ENCODE results near the gene SECTM1. TPM values are rescaled to one million over a fixed set of nuclear protein-coding genes. Genes with fewer than 3 reads are reported as not detected.
A peak's percentile ranks its signal among the peaks of the same experiment; 100 is the strongest.

SECTM1 gene
- total RNA-seq, 1 donor from 2014 or later: 4.3 TPM

DNA sequence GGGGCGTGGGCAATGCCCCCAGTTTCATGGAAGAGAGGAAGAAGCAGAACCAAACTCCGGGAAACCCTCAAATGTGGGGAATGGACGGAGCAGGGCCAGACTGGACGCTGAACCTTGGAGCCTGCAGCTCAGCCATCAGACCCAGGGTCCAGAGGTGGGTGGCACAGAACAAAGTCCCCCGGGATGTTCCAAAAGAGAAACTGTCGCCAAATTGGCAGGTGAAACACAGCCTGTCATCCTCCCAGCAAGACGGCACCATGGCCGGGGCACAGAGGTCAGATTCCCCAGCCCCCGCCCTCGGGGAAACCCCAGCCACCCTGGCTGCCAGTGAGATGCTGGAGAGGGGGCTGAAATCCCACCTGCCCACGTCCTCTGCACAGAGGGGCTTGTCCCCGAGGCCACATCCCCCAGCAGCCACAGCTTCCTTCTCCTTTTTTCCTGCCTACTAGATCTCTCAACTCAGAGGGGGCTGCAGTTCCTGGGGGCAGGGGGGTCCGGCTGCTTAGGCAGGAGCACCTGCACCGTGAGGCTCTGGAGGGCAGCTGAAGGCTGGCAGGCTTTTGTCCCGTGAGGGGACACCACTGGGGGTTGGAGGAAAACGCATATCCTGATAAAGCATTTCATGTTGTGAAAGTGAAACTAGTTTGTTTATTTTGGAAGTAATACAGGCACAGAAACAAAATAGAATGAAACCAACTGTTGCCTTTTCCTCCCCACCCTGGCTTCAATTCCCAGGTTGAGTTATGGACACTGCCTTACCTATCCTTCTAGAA lies 1.2 kb upstream of the SECTM1 start:
- ATAC-seq (ENCODE audit: poor library complexity) (peak; percentile 6), DNase-seq (no peak)
- intact Hi-C loops (cut with DNase I): no loop called here

DNA sequence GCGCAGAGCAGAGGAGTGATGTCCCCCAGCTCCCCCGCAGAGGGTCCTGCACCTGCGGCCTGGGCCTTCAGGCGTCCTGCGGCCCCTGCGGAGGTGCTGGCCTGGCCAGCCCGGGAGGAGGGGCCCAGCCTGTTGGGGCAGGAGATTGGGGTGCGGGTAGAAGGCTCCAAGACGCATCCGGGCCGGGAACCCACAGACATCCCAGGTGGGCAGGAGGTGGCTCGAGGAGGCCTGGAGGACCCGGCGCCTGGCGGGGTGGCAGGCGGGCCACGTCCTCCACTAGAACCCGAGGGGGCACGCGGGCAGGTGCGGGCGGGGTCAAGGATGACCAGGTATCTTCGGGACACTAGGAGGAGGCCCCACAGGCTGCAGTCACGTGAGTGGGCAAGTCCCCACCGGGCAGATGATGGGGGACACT lies 647 bp upstream of the SECTM1 start:
- no peak for ATAC-seq (ENCODE audit: poor library complexity)
- intact Hi-C loops (cut with DNase I): no loop called here
- no peak for DNase-seq

DNA sequence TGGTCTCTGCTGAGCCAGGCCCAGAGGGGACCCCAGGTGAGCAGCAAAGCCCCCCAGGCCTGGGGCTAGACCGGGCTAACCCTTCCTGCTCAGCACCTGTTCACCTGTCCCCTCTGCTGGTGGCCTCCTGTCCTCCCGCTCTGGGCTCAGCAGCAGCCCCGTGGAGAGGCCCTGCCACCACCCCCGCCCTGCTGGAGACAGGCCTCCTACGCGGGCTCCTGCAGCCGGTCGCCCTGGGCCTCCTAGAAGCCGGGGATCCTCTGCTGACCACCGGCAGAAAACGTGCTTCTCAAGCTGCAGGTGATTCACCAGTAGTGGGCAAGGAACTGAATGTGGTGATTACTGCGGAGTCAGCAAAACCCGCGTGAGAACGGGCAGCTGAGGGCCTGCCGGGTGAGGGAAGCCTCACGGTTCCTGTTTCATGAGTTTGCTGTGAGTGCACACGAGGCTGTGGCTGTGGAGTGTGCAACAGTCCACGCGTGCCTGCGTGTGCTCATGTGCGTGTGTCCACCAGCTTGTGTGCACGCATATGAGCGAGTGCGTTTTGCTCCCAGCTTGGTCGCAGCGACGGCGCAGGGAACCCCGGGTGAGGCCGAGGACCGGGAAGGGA lies 792 bp downstream of the SECTM1 start:
- ATAC-seq (ENCODE audit: poor library complexity): peak; percentile 50
- intact Hi-C loops (cut with DNase I): no loop called here

DNA sequence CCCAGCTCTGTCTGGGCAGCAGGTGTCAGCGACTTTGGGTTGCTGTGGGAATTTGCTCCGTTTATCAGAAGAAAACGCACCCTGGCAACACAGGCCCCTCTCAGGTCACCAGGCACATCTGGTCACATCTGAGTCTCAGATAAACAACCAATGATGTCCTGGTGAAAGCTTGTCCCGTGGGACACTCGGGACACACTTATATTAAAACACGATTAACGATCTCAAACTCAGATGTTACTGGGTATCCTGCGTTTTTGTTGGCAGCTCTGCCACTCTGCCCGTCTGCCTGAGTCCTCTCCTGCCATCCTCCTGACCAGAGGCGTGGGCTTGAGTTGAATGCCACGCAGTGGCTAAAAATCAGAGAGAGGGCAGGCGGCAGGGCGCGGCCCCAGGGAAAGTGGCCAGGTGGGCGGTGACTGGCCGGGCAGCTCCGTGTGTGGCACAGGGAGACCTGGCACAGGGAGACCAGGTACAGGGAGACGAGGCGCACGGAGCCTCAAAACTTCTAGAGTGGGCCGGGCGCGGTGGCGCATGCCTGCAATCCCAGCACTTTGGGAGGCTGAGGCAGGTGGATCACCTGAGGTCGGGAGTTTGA lies 2.1 kb downstream of the SECTM1 start:
- DNase-seq (no peak), ATAC-seq (ENCODE audit: poor library complexity) (no peak)
- intact Hi-C loops (cut with DNase I): no loop called here

More for the DNA sequence above, 792 bp downstream of the SECTM1 start:
- DNase-seq: peak; percentile 76

DNA sequence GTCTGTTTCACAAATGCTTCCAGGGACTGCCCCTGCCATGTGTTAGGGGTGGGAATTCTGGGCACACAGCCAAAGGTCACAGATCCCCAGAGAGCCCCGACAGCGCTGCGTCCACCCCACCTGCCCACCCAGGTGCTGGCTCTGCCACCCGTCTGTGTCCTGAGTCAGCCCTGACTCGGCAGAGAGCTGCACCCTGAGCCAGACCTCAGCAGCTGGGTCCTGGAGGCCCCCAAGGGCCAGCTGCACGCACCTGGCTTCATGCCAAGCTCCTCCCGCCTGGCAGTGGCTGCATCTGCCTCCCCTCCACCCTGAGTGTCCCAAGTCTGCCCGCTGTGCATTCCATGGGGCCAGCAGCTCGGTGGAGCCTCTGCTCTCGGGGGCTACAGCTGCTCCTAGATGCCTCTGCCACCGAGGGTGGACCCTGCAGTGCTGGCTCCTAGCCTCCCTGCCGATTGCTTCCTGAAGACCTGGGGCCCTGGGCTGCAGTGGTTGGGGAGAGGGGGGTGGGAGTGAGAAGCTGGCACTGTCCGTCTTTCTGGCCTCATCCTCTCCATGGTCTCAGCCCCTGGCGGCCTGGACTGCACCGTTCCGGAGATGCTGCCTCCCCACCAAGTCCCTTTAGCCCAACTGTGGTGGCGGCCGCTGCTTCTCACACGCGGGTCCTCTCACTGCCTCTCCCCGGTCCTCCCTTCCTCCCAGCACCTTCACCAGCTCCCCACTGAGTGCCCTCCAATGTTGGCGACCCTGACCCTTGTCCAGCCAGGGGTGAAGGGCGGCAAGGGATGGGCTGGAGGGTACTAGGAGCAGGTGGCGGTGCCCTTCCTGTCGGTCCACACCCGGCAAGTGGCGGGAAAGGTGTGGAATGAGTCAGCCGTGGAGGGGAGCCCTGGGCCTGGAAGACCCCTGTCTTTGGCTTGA lies 3.0 kb downstream of the SECTM1 start:
- DNase-seq: no peak
- intact Hi-C loops (cut with DNase I): no loop called here
- no peak for ATAC-seq (ENCODE audit: poor library complexity)

DNA sequence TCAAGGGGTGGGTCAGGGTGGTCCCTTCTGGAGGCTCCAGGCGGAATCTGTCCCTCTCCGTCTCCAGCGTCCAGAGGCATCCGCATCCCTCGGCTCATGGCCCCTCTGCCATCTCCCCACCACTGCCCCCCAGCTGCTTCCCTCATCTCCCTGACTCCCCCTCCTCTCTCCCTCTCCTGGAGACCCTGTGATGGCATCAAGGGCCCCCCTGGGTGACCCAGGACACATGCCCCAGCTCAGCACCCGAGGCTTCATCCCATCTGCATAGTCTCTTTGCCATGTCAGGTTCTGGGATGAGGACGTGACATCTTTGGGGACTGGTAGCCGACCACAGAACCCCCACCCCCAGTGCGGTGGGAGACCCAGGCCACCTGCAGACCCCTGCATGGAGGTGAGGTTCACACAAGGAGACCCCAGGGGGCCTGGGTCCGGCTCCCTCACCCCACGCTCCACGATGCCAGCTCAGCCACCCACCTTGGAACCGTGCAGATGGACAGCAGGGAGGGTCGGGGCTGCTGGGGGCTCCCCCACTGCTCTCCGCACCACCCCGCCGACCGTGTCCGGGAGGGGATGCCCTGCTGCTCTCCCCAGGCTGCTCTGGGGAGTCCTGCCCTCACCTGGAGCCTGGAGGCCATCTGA lies 3.8 kb downstream of the SECTM1 start:
- intact Hi-C loops (cut with DNase I): no loop called here
- no peak for ATAC-seq (ENCODE audit: poor library complexity)
- DNase-seq: no peak

DNA sequence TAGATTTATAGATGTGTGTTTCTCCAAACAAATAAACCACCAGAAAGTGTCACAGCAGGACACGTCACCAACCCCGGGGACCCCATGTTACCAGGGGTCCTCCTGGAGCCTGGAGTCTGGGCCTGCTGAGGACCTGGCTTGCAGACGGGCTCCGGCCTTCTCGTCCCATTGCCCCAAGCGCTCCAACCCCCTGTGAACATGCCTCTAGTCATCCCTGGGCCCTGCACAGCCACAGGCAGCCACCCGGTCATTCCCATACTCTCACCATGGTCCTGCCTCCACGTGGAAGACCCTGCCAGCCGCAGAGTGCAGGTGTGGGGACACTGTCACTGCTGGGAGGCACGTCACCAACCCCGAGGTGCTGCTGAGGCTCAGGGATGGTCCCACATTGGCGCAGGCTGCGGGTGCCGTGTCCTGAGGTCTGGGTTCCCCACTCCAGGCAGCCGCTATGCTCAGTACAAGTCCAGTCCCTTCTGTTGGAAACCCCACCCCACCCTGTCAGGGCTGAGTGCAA lies 4.5 kb downstream of the SECTM1 start:
- no peak for DNase-seq
- ATAC-seq (ENCODE audit: poor library complexity): no peak
- intact Hi-C loops (cut with DNase I): no loop called here

DNA sequence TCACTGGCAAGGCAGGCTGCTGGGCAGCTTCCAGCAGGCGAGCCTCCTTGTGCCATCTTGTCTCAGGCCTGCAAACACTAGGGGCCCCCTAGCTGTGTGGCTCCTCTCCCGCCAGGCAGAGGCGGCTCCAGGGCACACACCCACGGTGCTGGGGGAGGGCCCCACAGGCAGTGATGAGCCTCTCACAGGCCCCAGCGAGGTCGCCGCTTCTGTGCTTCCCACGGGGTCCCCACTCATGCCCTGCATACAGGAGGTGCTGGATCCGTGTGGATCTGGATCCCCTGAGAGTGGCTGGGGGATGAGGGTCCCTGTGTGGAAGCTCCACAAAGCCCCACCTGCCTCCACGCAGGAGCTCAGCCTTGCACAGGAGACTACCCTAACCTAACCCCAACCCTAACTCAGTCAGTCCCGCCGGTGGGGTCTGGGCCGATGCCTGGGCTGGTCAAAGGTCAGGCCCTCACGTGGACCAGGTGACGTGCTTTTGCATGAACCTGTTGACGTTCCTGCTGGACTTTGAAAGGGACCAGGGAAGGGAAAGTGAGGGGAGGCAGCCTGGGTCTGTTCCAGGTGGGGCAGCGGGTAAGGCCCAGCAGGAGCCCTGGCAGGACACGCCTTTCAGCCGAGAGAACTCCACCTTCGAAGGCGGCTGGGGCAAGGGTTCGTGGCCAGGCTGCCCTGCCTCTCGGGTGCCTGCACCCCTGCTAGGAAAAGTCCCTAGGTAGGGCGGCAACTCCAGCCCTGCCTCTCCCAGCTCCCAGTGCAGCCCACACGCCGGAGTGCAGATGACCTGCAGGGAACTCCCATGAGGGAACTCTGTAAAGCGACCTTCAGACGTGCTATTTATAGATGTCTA lies 5.2 kb downstream of the SECTM1 start:
- DNase-seq (no peak), ATAC-seq (ENCODE audit: poor library complexity) (no peak)
- intact Hi-C loops (cut with DNase I): no loop called here

DNA sequence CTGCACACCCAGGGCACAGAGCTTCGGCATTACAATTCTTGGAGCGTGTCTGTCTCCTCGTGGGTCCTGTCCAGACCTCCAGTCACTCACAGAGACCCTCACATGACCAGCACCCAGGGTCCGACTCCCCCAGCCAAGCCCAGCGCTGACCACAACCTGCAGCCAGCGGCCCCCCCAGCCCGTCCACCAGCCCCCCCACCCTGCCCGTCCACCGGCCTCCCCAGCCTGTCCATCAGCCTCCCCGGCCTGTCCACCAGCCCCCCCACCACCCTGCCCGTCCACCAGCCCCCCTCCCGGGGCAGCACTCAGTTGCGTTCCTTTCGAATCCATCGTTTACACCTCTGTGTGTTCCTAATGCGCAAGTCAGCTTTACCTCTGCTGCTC lies 5.8 kb downstream of the SECTM1 start:
- no peak for ATAC-seq (ENCODE audit: poor library complexity)
- intact Hi-C loops (cut with DNase I): no loop called here
- no peak for DNase-seq

DNA sequence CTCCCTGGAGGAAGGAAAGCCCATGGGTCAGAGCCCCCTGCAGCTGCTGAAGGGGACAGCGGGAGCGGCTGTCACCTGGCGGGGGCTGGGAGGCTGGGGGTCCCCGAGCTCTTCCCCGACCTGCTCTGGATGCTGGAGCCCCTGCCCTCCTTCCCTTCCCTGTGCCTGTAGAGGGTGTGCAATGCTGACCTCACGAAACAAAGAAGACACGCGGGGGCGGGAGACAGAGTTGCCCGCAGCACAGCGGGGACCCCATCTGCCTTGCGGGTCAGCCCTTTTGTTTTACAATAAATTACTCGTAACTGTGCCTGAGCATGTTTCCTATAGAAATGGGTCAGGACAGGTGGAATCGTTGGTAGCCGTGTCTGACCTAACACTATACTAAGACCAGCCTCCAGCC lies 6.3 kb downstream of the SECTM1 start:
- no peak for DNase-seq
- intact Hi-C loops (cut with DNase I): no loop called here
- no peak for ATAC-seq (ENCODE audit: poor library complexity)

DNA sequence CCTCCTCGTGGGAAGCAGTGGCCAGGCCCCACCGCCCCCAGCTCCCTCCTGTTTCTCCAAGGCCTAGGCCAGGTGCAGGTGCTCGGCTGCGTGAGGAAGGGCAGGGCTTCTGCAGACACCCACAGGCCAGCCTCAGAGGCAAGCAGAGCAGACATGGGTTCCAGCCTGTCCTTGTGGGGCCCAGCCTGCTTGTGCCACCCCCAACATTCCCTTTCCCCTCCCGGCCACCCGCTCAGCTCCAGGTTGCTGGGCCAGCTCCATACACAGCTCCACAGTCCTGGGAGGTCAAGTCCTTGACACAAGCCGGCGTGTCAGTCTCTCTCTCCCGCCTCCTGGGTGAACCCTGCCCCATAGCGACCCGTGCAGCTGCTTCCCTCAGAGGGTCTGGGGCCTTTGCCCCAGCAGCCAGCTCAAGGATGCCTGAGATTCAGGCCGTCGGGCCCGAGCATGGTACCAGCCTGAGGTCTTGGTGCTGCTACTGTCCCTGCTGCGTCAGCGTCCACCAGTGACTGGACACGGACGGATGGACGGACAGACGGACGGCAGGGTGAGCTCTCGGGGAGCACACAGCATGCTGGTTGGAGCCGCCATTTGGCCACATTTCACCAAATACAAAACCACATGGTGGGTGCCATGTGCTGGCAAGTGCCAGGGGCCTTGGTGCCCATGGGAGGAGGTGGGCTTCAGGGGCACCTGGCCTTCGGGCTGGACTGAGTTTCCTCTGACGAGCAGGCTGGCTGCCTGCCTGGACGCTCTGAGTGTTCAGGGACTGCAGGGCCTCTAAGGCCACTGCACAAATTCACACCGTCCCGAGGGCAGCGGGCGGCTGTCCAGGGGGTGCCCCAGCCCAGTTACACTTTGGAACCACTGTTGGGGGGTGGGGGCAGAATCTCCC lies 8.0 kb downstream of the SECTM1 start:
- no peak for ATAC-seq (ENCODE audit: poor library complexity)
- intact Hi-C loops (cut with DNase I): no loop called here
- no peak for DNase-seq

DNA sequence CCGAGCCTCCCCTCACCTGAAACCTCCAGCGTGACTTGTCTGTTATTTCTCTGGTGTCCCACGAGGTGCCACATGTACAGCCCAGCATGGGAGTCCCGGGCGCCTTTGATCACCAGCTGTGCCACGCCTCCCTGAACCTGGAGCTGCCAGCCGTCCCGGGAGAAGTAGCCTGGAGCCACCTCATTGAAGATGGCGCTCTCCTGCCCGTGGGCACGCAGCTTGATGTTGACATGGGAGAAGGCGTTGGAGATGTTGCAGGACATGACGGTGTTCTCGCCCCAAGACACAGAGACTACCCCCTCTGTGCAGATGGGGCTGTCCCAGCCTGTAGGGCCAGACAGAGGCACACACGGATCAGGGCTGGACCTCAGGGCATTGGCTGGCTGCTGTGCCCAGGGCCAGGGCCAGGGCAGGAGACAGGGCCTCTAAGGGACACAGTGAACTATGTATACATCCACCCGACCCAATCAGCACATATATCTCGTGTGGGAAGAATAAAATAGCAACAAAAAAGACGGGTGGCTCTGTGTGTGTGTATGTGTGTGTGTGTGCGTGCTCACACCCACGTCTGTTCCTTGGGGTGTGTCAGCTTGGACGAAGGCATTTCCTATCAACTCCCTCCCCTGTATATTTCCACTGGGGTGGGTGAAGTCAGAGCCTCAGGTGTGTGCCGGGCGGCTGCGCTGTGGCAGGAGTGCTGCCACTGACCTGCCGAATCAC lies 8.8 kb downstream of the SECTM1 start:
- no peak for ATAC-seq (ENCODE audit: poor library complexity)
- no peak for DNase-seq
- intact Hi-C loops (cut with DNase I): loop anchor here (5.0 kb wide), 2 partner anchors 87 to 117 kb away; no protein-coding TSS in a partner anchor

DNA sequence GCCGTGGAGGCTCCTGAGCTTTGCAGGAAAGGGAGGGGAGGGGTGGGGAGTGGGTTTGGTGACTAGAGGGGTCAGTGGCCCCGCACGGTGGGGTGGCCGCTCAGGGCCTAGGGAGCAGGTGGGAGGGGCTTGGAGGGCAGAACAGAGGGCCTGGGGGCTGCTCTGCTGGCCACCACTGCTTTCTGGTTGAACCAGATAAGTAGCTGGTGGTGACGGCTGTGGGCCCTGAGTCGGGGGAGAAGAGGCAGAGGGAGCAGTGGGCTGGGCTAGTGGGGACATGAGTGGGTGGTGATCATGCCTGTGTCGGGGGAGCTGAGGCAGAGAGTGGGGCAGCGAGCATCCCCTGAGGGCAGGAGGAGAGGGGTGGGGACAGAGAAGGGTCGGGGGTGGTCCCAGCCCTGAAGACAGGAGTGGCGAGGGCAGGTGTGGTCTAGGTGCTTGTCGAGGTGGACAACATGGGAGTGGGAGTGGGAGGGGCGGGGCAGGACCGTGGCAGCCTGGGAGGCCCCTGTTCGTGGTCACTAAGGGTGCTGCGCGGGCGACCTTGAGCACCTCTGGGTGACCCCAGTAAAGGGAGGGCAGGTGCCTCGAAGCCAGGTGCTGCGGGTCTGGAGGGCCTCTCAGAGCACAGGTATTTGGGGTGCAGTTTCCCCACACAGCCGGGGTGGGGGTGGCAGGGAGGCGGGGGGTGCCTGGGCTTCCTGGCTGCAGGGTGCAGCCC lies 9.9 kb downstream of the SECTM1 start:
- DNase-seq: no peak
- no peak for ATAC-seq (ENCODE audit: poor library complexity)
- intact Hi-C loops (cut with DNase I): loop anchor here (5.0 kb wide), 2 partner anchors 86 to 116 kb away; no protein-coding TSS in a partner anchor

DNA sequence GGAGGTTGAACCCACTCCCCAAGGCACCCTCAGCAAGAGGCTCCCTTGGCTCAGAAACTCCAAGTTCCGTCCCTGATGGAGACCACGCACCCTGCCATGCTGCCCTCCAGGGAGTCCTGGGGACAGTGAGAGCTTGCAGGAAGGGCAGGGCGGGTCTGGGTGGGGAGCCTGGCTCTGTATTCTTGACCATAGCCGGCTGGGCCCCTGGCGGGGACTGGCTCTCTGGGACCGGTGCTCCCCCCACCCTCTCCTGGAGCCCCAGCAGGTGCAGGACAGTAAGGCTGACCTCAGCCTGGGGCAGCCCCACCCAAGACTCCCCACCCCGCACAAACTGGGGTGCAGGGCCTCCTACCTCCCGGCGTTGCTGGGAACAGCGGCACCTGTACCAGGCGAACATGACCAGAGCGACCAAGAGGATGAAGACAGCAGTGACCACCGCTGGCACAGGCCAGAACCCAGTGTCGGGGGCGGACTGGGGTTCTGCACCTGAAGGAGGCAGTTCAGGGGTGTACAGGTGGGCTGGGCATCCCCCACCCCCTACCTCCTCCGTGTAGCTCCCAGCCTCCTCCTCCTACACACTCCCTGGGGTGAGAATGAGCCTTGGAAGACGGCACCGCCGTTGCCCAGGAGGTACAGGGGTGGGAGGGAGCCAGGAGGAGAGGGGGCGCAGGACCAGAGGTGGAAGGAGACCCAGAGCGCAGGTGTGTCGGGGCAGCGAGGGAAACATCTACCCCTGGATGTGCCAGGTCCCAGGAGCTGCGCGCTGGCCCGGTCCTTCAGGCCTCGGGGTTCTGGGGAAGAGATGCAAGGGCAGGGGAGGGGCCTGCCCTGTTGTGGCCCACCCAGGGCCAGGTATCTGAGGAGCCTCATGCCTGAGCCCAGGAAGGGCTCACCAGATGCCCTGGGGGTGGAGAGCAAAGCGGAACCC lies 10.8 kb downstream of the SECTM1 start:
- intact Hi-C loops (cut with DNase I): loop anchor here (5.0 kb wide), 2 partner anchors 85 to 115 kb away; no protein-coding TSS in a partner anchor
- ATAC-seq (ENCODE audit: poor library complexity) (no peak), DNase-seq (no peak)
